ENCODE measurements around the gene NSF.

DNA sequence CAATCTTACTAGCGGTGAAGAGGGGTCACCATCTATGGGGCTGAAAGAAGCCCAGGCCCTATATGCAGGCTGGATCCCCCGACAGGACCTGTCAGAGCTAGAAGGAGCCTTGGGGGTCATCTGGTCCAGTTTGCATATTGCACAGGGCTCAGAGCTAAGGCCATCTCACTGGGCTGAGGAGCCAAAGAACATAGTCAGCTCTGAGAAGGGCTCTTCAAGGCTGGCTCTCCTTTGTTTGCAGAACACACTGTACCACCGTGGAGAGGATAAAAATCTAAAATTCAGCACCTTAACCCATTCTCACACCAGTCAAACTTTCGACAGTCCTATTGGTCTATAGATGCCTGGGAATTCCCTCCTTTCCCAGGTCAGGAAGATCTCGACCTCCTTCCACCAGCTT lies 203.8 kb downstream of the NSF start:
- TF ChIP-seq, protein P1, sequence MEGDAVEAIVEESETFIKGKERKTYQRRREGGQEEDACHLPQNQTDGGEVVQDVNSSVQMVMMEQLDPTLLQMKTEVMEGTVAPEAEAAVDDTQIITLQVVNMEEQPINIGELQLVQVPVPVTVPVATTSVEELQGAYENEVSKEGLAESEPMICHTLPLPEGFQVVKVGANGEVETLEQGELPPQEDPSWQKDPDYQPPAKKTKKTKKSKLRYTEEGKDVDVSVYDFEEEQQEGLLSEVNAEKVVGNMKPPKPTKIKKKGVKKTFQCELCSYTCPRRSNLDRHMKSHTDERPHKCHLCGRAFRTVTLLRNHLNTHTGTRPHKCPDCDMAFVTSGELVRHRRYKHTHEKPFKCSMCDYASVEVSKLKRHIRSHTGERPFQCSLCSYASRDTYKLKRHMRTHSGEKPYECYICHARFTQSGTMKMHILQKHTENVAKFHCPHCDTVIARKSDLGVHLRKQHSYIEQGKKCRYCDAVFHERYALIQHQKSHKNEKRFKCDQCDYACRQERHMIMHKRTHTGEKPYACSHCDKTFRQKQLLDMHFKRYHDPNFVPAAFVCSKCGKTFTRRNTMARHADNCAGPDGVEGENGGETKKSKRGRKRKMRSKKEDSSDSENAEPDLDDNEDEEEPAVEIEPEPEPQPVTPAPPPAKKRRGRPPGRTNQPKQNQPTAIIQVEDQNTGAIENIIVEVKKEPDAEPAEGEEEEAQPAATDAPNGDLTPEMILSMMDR (IDR thresholded peaks at IDR 0.05) = no peak
- TF ChIP-seq POLR2A (IDR thresholded peaks at IDR 0.05) = no peak
